TTC549 (cell line): ENCODE results near the gene TAS2R60.
"Not testable (repeated sequence)": the region's sequence is repeated elsewhere in the genome, so short reads cannot be mapped to it uniquely, and the experiment has no call there.

Experiments
- FAIRE-seq: peaks from 2 replicates; lab custom pipeline; 2012; peaks lifted over from hg19 to GRCh38; lab: Jason Lieb, UNC

The TAS2R60 gene

DNA sequence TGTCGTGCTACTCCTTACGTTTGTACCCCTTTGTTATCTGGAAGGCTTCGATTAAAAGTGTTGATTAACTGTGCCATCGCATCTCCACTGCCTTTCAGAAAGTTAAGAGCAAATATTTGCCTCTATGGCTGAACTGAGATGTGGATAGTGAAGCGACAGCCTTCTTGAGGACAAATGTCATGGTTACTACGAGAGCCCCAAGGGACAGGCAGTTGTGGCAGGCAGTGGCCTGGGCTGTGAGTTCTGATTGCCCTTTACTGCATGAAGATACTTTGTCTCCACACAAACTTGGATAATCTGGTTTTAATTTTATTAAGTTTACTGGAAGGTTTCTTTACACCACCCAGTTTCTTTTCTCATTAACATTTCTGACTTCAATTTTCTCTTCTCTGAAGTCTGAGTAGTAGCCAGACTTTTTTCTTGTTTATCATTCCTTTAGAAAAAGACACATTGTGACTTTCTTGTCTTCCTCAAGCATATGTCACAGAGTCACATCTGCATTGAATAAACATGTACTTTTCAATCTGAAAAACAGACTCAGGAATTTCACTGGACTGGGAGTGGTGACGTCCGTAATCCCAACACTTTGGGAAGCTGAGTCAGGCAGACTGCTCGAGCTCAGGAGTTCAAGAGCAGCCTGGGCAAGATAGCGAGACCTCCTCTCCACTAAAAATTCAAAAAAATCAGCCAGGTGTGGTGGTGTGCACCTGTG, 36.0 kb downstream of the TAS2R60 start:
- no peak for FAIRE-seq

DNA sequence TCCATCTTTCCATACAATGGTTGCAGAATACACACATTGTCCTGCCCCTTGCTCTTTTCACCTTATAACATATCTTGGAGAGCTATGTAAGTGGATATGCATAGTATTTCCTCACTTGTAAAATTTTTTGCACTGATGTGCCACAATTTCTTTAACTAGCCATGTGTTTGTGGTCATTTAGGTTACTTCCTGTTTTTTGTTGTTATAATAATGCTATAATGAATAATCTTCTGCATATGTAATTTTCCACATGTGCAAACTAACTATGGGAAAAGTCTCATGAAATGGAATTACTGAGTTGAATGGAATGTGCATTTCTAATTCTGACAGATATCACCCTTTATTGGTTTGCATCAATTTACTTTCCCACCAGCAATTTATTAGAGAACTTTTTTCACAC, 37.2 kb downstream of the TAS2R60 start:
- no peak for FAIRE-seq

DNA sequence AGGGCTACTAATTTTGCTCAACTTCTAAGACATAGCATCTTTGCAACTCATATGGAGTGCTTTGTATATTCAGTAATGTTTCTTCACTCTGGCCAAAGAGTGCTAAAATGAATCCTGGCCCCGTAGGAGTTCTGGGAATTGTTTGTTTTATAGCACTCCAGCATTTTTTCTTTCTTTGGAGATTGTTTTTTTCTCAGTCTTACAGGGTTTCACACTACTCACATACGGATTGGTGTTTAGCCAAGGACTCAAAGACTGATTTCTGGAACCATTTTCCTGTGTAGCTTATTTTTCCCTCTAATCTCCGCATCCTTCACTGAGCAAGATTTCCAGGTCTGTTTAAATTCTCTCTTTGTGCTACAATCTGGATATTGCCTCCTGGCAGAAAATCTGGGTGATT, 40.9 kb downstream of the TAS2R60 start:
- FAIRE-seq = no peak

DNA sequence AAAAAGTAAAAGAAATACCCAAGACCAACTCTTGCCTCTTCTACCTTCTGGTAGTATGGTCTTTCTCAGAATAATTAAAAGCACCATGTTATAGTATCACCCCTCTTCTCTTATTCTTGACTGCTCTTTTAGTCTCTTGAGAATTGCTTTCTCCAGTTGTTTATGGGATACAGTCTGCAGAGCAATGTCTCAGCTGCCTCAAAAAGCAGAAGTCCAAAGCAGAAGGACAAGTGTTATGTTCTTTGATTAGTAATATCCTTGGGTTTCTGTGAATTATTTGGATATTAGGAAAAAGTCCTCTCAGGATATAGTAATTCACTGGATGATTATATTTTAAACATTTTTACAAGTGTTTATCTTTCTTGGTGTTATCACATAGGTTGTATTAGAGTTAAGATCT, 41.8 kb downstream of the TAS2R60 start:
- FAIRE-seq = no peak

DNA sequence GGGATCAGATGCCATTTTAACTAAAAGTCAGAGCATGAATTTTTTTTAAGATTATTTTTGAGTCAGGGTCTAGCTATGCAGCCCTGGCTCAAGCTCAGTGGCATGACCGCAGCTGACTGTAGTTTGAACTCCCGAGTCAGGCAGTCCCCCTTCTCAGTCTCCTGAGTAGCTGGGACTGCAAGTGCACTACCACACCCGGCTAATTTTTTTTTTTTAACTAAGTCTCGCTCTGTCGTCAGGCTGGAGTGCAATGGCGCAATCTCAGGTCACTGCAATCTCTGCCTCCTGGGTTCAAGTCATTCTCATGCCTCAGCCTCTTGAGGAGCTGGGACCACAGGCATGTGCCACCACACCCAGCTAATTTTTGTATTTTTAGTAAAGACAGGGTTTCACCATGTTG, 42.2 kb downstream of the TAS2R60 start:
- no peak for FAIRE-seq

DNA sequence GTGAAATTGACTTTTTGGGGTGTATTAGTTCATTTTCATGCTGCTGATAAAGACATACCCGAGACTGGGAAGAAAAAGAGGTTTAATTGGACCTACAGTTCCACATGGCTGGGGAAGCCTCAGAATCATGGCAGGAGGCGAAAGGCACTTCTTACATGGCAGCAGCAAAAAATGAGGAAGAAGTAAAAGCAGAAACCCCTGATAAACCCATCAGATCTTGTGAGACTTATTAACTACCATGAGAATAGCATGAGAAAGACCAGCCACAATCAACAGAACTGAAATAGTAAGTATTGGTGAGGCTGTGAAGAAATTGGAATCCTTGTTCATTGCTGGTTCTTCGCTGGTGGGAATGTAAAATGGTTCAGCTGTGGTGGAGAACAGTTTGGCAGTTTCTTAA, 43.0 kb downstream of the TAS2R60 start:
- FAIRE-seq = not testable (repeated sequence)

DNA sequence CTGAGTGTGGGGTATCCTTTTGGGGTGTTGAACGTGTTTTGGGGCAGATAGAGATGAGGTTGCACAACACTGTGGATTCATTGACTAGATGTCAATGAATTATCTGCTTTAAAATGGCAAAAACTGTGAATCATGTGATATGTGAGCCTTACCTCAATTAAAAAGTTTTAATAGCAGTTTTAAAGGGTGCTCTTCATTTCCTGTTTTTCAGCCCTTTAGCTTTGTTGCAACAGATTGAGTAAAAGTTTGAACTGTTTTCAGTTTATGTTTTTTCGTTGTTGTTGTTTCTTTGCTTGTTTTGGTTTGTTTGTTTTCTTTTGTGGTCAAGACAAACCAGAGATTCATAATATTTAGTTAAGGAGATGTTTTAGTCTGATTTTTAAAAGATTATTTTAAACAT, 43.8 kb downstream of the TAS2R60 start:
- no peak for FAIRE-seq

DNA sequence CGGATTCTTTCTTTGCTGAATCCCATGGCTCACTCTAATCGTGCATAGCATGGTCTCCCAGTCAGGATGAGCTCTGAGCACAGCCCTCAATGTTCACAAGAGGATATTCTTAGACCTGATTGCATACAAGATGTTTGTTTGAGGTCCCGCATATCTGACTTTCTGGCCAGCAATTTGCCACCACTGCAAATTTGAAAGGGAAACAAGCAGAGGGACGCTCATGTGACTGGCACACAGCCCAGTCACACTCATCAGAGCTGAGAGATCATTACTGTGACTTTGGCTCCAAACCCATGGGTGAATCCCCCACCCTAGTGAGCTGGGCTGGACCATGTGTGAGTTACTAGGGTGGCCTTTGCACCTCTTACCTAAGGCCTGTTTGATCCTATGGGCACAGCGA, 44.3 kb downstream of the TAS2R60 start:
- no peak for FAIRE-seq

DNA sequence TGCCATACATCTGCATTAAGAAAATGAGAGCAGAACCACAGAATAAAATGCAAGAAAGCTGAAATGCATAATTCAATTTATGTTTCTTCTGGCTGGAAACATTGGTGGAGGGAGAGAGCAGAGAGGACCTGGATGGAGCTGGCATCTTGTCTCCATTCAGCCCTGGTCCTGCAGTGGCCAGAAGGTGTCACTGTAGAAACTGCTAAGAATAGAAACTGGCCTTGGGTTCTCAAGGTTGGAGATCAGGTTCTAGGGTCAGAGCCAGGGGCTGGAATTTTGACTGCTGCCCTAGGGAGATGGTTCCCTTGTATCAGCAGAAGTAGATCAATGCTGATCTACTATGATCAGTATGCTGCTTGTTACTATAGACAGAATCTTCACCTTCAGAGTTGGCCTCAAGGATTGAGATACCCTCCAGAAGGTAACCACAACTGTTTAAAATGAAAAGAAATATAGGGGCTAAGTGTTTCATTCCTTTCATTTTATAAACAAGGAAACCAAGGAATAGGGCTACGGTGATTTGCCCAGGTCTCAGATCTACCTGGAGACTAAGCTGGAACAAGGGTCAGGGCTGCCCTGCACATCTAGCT, 47.6 kb downstream of the TAS2R60 start:
- FAIRE-seq = no peak

DNA sequence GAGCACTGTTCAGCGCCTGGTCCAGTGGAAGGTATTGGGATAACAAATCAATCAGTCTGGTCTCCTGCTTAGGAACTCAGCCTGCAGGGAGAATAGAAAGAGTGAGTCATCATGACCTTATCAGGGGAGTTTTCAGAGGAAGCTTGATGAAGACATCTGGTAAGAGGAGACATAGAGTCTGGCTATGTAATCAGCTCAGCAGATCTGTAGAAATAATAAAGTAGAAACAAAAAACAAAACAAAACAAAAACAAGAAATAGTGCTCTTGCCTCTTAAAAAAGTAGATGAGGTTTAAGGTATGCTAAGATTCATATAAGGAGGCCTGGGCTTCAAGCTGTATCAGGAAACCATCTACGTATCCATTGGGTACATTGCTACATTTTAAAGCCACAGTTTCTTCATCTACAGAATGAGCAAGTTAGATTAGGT, 48.8 kb downstream of the TAS2R60 start:
- no peak for FAIRE-seq

DNA sequence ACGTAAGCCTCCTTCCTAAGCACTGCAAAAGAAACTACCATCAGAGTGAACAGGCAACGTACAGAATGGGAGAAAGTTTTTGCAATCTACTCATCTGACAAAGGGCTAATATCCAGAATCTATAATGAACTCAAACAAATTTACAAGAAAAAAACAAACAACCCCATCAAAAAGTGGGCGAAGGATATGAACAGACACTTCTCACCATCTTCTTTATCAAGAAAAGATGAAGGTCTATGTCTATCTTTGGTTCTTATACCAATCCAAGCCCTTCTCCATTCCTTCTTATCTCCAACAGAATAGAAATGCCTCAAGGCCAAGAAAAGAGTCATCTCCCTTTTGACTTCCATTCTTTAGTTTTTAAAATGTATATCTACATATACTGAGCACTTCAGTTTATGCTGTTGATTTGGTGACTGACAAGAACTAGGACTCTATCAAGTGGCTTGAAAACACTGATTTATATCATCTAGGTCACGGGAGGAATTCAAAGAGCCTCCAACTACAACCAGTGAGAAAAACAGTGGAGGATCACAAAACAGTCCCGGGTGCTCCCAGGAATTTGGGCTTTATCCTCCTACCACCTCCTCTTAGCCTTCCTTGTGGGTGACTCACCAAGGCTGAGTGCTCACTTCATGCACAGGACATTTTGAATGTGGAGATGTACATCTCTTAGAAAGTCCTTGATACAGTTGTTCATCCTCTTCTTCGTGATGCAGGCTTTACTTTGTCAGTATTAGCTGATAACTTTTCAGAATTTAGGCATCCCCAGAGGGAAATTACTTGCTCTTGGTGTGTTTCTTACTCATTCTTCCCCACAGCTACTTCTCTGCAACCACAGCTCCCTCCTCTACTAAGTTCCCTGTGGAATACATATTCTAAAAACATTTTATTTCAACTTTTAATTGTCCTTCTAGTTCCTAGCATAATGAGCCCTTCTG, 49.8 kb downstream of the TAS2R60 start:
- FAIRE-seq = no peak

DNA sequence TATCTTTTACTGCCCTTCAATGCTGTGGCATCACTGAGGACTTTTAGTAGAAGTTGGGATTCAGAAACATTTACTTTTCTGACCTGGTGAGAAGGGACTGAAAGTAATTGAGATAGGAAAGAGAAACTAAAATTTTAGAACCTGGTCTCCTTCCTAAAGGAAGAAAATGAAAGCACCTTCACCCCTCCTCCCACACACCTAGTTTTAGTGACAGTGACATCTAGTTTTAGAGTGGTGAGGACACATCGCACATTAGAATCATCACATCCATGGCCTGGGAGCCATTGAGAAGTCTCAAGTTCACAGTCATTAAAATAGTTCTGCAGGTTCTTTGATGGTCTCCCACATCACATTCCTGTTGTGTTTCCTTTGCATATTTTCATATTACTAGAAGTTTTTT, 50.5 kb downstream of the TAS2R60 start:
- no peak for FAIRE-seq
